ENCODE measurements around the gene SLC37A1. TPM values are rescaled to one million over a fixed set of nuclear protein-coding genes. Genes with fewer than 3 reads are reported as not detected.

SLC37A1 gene
- total and polyA plus RNA-seq, 9 of the 15 experiments (the other 6 are each of a cell fraction or from before 2014, with no cell fraction given): 0.06 to 3.4 (median 0.40) TPM

- H3K36me3 ChIP-seq (ENCODE audit: control insufficient read depth, insufficient read depth, low read length): no peaks in the 10 kb centered on the region
- peaks cover 24 to 90% of the 10 kb centered on the region in 2 experiments for H3K27me3 ChIP-seq (ENCODE audit: control insufficient read depth in 2 of 2, insufficient read depth in 2 of 2, low read length in 2 of 2)
- H3K9ac ChIP-seq (ENCODE audit: insufficient read depth in 1 of 2, low read depth in 2 of 2, low read length in 2 of 2): no peak overlapping the region; a peak in 1 of 4 replicates
- H3K4me1 ChIP-seq (replicated peaks in 1 of 2; ENCODE audit: control insufficient read depth in 2 of 2, insufficient read depth in 2 of 2, low read length in 2 of 2): peaks cover 11 to 37% of the 10 kb centered on the region in 2 experiments; a peak in 4 of 5 replicates
- no peaks in the 10 kb centered on the region for H3K79me2 ChIP-seq (ENCODE audit: control insufficient read depth, insufficient read depth, low read length)
- BruUV-seq (replicated peaks): no TSS peak
- CTCF ChIA-PET (ENCODE audit: low intra/inter-chr PET ratio): no interaction called here
- 16% methylated on average over 13 of the region's 13 CpGs for WGBS (ENCODE audit: insufficient coverage, low coverage, missing lambda C conversion rate)
- FAIRE-seq (no peak), ATAC-seq (no peak), DNase-seq (ENCODE audit: extremely low read depth in 1 of 4, low spot score in 3 of 4) (no peak)
- intact Hi-C loops (cut with micrococcal nuclease) (no loop called here), in situ Hi-C loops (cut with MboI) (no loop called here)
- no peak overlapping the region for H3K4me3 ChIP-seq
- POLR2A ChIA-PET: interaction anchor here (0.5 to 1.7 kb wide), 5 partner anchors 11 to 1102 kb away, joined by 3 to 5 read pairs (median 3); partner anchors contain the start of gene NDUFV3
- H3K9me1 ChIP-seq (ENCODE audit: control insufficient read depth, insufficient read depth, low read length): no peaks in the 10 kb centered on the region
- no peaks in the 10 kb centered on the region for H4K20me1 ChIP-seq (replicated peaks; ENCODE audit: control insufficient read depth, insufficient read depth, low read length)
- H3K4me2 ChIP-seq (ENCODE audit: insufficient read depth, low read length): no peak overlapping the region
- no peak overlapping the region for H3K27ac ChIP-seq (ENCODE audit: extremely low read depth, low read depth, low read length)
- no peaks in the 10 kb centered on the region for H3K9me3 ChIP-seq (replicated peaks; ENCODE audit: control insufficient read depth, insufficient read depth, low read depth, low read length)
- H2AFZ ChIP-seq (ENCODE audit: low read depth, low read length): no peak overlapping the region
- TF ChIP-seq SUPT5H (IDR thresholded peaks at IDR 0.05): no peak
- no peak for TF ChIP-seq CBFA2T3 (IDR thresholded peaks at IDR 0.05)
- TF ChIP-seq NR2C2 (CRISPR knock-in tag; IDR thresholded peaks at IDR 0.05): no peak
- no peak for TF ChIP-seq NR2C2 (tag; IDR thresholded peaks at IDR 0.05)
- peak; percentile 91 for TF ChIP-seq CEBPB (tag; IDR thresholded peaks at IDR 0.05)
- TF ChIP-seq, protein P1, sequence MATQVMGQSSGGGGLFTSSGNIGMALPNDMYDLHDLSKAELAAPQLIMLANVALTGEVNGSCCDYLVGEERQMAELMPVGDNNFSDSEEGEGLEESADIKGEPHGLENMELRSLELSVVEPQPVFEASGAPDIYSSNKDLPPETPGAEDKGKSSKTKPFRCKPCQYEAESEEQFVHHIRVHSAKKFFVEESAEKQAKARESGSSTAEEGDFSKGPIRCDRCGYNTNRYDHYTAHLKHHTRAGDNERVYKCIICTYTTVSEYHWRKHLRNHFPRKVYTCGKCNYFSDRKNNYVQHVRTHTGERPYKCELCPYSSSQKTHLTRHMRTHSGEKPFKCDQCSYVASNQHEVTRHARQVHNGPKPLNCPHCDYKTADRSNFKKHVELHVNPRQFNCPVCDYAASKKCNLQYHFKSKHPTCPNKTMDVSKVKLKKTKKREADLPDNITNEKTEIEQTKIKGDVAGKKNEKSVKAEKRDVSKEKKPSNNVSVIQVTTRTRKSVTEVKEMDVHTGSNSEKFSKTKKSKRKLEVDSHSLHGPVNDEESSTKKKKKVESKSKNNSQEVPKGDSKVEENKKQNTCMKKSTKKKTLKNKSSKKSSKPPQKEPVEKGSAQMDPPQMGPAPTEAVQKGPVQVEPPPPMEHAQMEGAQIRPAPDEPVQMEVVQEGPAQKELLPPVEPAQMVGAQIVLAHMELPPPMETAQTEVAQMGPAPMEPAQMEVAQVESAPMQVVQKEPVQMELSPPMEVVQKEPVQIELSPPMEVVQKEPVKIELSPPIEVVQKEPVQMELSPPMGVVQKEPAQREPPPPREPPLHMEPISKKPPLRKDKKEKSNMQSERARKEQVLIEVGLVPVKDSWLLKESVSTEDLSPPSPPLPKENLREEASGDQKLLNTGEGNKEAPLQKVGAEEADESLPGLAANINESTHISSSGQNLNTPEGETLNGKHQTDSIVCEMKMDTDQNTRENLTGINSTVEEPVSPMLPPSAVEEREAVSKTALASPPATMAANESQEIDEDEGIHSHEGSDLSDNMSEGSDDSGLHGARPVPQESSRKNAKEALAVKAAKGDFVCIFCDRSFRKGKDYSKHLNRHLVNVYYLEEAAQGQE (IDR thresholded peaks at IDR 0.05; ENCODE audit: borderline replicate concordance): no peak
- TF ChIP-seq, protein P1 (CRISPR knock-in tag; IDR thresholded peaks at IDR 0.05; ENCODE audit: low read depth): no peak
- TF ChIP-seq TFAM (CRISPR knock-in tag; conservative IDR thresholded peaks at IDR 0.05): no peak
- no peak for TF ChIP-seq NFRKB (IDR thresholded peaks at IDR 0.05; ENCODE audit: low read depth)
- no peak for TF ChIP-seq NCOR1 (IDR thresholded peaks at IDR 0.05)
- no peak for TF ChIP-seq ZBTB34 (CRISPR knock-in tag; IDR thresholded peaks at IDR 0.05)
- no peak for TF ChIP-seq MCM5 (IDR thresholded peaks at IDR 0.05; ENCODE audit: low read depth)
- TF ChIP-seq, protein P2, sequence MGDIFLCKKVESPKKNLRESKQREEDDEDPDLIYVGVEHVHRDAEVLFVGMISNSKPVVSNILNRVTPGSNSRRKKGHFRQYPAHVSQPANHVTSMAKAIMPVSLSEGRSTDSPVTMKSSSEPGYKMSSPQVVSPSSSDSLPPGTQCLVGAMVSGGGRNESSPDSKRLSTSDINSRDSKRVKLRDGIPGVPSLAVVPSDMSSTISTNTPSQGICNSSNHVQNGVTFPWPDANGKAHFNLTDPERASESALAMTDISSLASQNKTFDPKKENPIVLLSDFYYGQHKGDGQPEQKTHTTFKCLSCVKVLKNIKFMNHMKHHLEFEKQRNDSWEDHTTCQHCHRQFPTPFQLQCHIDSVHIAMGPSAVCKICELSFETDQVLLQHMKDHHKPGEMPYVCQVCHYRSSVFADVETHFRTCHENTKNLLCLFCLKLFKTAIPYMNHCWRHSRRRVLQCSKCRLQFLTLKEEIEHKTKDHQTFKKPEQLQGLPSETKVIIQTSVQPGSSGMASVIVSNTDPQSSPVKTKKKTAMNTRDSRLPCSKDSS (IDR thresholded peaks at IDR 0.05; ENCODE audit: low read depth, partially characterized antibody): no peak
These were observed 52.4 kb downstream of the SLC37A1 start for GRCh38 chr21:42565886-42566523.

Measured in K562 (cell line).